ENCODE results near the gene VRK1. TPM values are rescaled to one million over a fixed set of nuclear protein-coding genes. Genes with fewer than 3 reads are reported as not detected.

Gene VRK1
- total and polyA plus RNA-seq, 2 donors (not counting 1 experiment from before 2014, with no cell fraction given): 10.3 to 28.2 TPM

DNA sequence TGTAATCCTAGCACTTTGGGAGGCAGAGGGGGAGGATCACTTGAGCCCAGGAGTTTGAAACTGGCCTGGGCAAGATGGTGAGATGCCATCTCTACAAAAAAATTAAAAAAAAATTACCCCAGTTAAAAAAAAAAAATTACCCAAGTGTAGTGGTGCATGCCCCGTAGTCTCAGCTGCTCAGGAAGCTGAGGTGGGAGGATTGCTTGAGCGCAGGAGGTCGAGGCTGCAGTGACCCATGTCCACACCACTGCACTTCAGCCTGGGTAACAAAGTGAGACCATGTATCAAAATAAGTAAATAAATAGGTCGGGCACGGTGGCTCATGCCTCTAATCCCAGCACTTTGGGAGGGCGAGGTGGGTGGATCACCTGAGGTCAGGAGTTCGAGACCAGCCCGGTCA is 128.8 kb downstream of the VRK1 start:
- ATAC-seq (ENCODE audit: low read depth) (peak; percentile 17), DNase-seq (peak; percentile 42)
- Histone ChIP-seq H3K4me3 (ENCODE audit: control extremely low read depth in 1 of 5, extremely low read depth in 1 of 5, insufficient read depth in 1 of 5, low read depth in 2 of 5, low read length in 4 of 5) (no peak overlapping the region), H3K4me2 (replicated peaks; ENCODE audit: low read depth, low read length, poor library complexity, severe bottlenecking) (peak overlapping the region; percentile 46), H3K9me3 (ENCODE audit: control extremely low read depth in 1 of 3, control insufficient read depth in 2 of 3, insufficient read depth in 1 of 3, low read length in 2 of 3) (peaks cover 0 to 16% (median 4%) of the 10 kb centered on the region in 3 donors), H2AFZ (ENCODE audit: insufficient read depth, low read depth, low read length, poor library complexity, severe bottlenecking) (no peak overlapping the region), H3K4me1 (ENCODE audit: control insufficient read depth in 2 of 2, insufficient read depth in 2 of 2, low read length in 2 of 2) (peaks cover 16 to 20% of the 10 kb centered on the region in 2 donors), H3K36me3 (replicated peaks in 1 of 2; ENCODE audit: control extremely low read depth in 1 of 2, control insufficient read depth in 1 of 2, extremely low read depth in 1 of 2, insufficient read depth in 2 of 2, low read length in 1 of 2) (no peaks in the 10 kb centered on the region), H3K9ac (ENCODE audit: low read length) (no peak overlapping the region), H3K79me2 (ENCODE audit: control insufficient read depth, insufficient read depth, low read length) (no peaks in the 10 kb centered on the region), H3K27ac (ENCODE audit: low read length in 2 of 2) (no peak overlapping the region), H3K27me3 (replicated peaks in 1 of 4; ENCODE audit: control extremely low read depth in 1 of 4, control insufficient read depth in 3 of 4, insufficient read depth in 4 of 4, low read length in 3 of 4) (peaks cover 0 to 2% (median 0%) of the 10 kb centered on the region in 4 experiments), H4K20me1 (ENCODE audit: control insufficient read depth, insufficient read depth, low read length, poor library complexity, severe bottlenecking) (no peaks in the 10 kb centered on the region)
- intact Hi-C loops (cut with micrococcal nuclease): no loop called here
- 44% methylated on average over 4 of the region's 8 CpGs for WGBS (ENCODE audit: insufficient coverage)
- ChIA-PET CTCF (no interaction called here), POLR2A (no interaction called here)
- H3K4me3 Mint-ChIP-seq: no peak overlapping the region
- no peak overlapping the region for H3K27ac Mint-ChIP-seq
- peaks cover 4% of the 10 kb centered on the region for H3K9me3 Mint-ChIP-seq (ENCODE audit: insufficient read depth)
- no peaks in the 10 kb centered on the region for H3K27me3 Mint-ChIP-seq
- no peak for TF ChIP-seq EZH2 (IDR thresholded peaks at IDR 0.05; ENCODE audit: borderline replicate concordance, insufficient read depth, low read depth, low read length, poor library complexity, severe bottlenecking)
- TF ChIP-seq, protein P1, sequence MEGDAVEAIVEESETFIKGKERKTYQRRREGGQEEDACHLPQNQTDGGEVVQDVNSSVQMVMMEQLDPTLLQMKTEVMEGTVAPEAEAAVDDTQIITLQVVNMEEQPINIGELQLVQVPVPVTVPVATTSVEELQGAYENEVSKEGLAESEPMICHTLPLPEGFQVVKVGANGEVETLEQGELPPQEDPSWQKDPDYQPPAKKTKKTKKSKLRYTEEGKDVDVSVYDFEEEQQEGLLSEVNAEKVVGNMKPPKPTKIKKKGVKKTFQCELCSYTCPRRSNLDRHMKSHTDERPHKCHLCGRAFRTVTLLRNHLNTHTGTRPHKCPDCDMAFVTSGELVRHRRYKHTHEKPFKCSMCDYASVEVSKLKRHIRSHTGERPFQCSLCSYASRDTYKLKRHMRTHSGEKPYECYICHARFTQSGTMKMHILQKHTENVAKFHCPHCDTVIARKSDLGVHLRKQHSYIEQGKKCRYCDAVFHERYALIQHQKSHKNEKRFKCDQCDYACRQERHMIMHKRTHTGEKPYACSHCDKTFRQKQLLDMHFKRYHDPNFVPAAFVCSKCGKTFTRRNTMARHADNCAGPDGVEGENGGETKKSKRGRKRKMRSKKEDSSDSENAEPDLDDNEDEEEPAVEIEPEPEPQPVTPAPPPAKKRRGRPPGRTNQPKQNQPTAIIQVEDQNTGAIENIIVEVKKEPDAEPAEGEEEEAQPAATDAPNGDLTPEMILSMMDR (IDR thresholded peaks at IDR 0.05): no peak
- peaks cover 25% of the 10 kb centered on the region for H3K4me1 Mint-ChIP-seq

- ChIA-PET CTCF (no interaction called here), POLR2A (no interaction called here)
- no peak overlapping the region for H3K27ac ChIP-seq (ENCODE audit: low read length in 2 of 2)
- intact Hi-C loops (cut with micrococcal nuclease): no loop called here
- H3K9ac ChIP-seq (ENCODE audit: low read length): no peak overlapping the region
- DNase-seq (no peak), ATAC-seq (ENCODE audit: low read depth) (no peak)
- no peaks in the 10 kb centered on the region for H3K36me3 ChIP-seq (replicated peaks in 1 of 2; ENCODE audit: control extremely low read depth in 1 of 2, control insufficient read depth in 1 of 2, extremely low read depth in 1 of 2, insufficient read depth in 2 of 2, low read length in 1 of 2)
- 97% methylated on average over 3 of the region's 3 CpGs for WGBS (ENCODE audit: insufficient coverage)
- Mint-ChIP-seq H3K27ac (no peak overlapping the region), H3K27me3 (no peaks in the 10 kb centered on the region), H3K9me3 (ENCODE audit: insufficient read depth) (no peaks in the 10 kb centered on the region), H3K4me3 (no peak overlapping the region), H3K4me1 (peaks cover 24% of the 10 kb centered on the region)
- no peak overlapping the region for H2AFZ ChIP-seq (ENCODE audit: insufficient read depth, low read depth, low read length, poor library complexity, severe bottlenecking)
- TF ChIP-seq, protein P1 (IDR thresholded peaks at IDR 0.05): no peak
- TF ChIP-seq EZH2 (IDR thresholded peaks at IDR 0.05; ENCODE audit: borderline replicate concordance, insufficient read depth, low read depth, low read length, poor library complexity, severe bottlenecking): no peak
- H3K9me3 ChIP-seq (ENCODE audit: control extremely low read depth in 1 of 3, control insufficient read depth in 2 of 3, insufficient read depth in 1 of 3, low read length in 2 of 3): peaks cover 0 to 13% (median 0%) of the 10 kb centered on the region in 3 donors
- no peaks in the 10 kb centered on the region for H3K27me3 ChIP-seq (replicated peaks in 1 of 4; ENCODE audit: control extremely low read depth in 1 of 4, control insufficient read depth in 3 of 4, insufficient read depth in 4 of 4, low read length in 3 of 4)
- no peaks in the 10 kb centered on the region for H3K79me2 ChIP-seq (ENCODE audit: control insufficient read depth, insufficient read depth, low read length)
- H3K4me3 ChIP-seq (ENCODE audit: control extremely low read depth in 1 of 5, extremely low read depth in 1 of 5, insufficient read depth in 1 of 5, low read depth in 2 of 5, low read length in 4 of 5): no peak overlapping the region
- H3K4me2 ChIP-seq (replicated peaks; ENCODE audit: low read depth, low read length, poor library complexity, severe bottlenecking): no peak overlapping the region
- H3K4me1 ChIP-seq (ENCODE audit: control insufficient read depth in 2 of 2, insufficient read depth in 2 of 2, low read length in 2 of 2): peaks cover 16 to 20% of the 10 kb centered on the region in 2 donors
- no peaks in the 10 kb centered on the region for H4K20me1 ChIP-seq (ENCODE audit: control insufficient read depth, insufficient read depth, low read length, poor library complexity, severe bottlenecking)
Observed at GRCh38 chr14:96928779-96929380, 131.7 kb downstream of the VRK1 start.
